Gastrocnemius medialis (tissue), 4 donors: ENCODE data around the gene GOLGA3.

Experiments used
- CTCF ChIP-seq, 5 experiments: fragments of 450-650 bp in 3 of 5; fragments of 200-600 bp in 2 of 5; sonication (generic) in 2 of 5; IDR thresholded peaks in 4 of 5; conservative IDR thresholded peaks in 1 of 5; 1 replicate in 4 of 5; 2 replicates in 1 of 5; pipeline ENCODE4 v1.5.1; 2016 to 2019; ENCODE audit warnings: antibody characterized with exemption in 5 of 5, mild to moderate bottlenecking in 3 of 5, moderate library complexity in 3 of 5
- POLR2A ChIP-seq, 2 donors: fragments of 450-650 bp; IDR thresholded peaks; one replicate each; pipeline ENCODE4 v1.6.1; 2017; ENCODE audit warnings: antibody characterized with exemption in 2 of 2, mild to moderate bottlenecking in 2 of 2, moderate library complexity in 2 of 2

GRCh38 chr12:132848521-132848920 lies 19.9 kb upstream of the GOLGA3 start:
- no peak for TF ChIP-seq POLR2A (IDR thresholded peaks at IDR 0.05)
- no peak for TF ChIP-seq CTCF (IDR thresholded peaks at IDR 0.05 in 4 of 5, conservative IDR thresholded peaks at IDR 0.05 in 1 of 5)
